Inferior parietal cortex (tissue), 1 donor: Measurements from ENCODE around the gene MKKS.

Experiments
- DNase-seq: peaks from one replicate; pipeline ENCODE4 v3.0.0-alpha.2; 2016; ENCODE audit errors: extremely low spot score

Gene MKKS

DNA sequence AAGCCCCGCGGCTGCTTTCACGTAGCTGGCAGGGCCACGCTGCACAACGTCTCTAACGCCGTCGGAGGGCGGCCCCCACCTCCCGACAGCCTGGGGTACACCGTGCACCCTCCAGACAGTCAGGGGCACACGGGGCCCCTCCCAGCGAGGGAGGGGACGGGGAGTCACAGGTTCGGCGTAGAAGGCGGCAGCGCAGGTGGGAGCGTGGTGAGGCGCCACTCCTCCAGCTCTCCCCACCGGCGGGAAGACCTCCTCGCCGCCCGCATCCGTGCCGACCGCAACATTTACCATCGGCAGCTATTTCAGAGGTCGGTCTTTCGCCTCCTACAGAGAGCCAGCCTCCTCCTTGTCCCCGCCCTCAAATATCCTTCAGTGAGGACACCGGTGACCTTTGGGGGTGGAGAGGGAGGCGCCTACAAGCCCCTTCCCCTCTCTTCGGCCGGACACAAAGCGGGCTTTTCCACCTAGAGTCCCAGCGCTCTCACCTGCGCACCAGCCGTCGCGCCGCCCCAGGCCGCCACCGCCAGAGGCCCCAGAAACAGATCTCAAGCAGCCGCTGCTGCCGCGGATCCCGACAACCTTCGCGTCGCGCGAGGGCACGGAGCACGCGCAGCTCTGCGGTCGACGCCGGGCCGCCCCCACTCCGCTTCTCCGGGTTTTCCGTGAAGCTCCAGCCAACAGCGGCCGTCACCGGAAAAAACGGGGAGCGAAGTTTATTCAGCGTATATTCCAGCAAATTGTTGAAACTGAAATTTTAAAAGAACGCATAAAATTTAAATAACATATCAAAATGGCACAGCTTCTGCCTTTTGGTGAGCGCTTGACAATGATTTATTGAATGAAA is at the start of gene MKKS:
Gene MKKS (minus strand): TSS at position 600 of the 844 bp plus-strand sequence. CDS start 20,708 bp downstream, outside the sequence.
- DNase-seq: peak; percentile 90

GRCh38 chr20:10483691-10484090 is 49.7 kb upstream of the MKKS start:
- DNase-seq: no peak

GRCh38 chr20:10481676-10482075 is 47.7 kb upstream of the MKKS start:
- no peak for DNase-seq

- DNase-seq: no peak
These were observed 44.9 kb upstream of the MKKS start for GRCh38 chr20:10478930-10479329.

DNA sequence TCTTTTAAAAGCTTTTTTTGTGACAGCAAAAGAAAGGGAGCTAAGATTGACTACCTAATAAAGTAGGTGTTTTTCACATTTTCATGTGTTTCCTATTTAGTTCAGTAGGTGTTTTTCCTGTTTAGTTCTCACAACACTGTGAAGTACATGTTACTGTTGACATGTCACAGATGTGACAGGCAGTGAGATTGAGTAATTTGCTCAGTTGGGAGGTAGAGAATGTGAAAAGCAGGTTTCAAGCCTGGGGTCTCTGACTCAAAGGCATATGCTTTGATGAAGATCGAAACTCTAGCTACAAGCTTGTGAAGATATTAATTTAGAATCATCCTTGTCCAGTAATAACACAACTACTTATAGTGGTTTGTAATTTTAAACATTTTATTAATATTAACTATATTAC is 44.2 kb upstream of the MKKS start:
- no peak for DNase-seq

DNA sequence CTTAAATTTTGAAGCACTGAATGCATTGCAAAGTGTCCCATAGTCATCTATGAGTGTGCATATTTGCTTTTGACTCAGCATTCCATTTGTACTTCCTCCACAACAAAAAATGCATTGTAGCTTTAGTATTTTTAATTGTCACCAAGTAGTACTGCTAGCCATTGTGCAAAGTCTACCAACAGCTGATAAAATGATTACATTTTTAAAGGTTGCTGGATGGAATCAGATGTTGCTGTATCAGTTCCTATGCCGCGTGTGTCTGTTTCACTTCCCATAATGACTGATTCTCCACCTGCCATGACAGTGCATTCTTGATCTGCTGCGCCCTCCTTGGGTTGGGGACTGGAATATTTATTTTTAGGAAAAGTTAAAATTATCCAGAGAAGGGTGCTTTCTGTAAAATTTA is 42.3 kb upstream of the MKKS start:
- DNase-seq: no peak

GRCh38 chr20:10475225-10475624 is 41.2 kb upstream of the MKKS start:
- no peak for DNase-seq

DNA sequence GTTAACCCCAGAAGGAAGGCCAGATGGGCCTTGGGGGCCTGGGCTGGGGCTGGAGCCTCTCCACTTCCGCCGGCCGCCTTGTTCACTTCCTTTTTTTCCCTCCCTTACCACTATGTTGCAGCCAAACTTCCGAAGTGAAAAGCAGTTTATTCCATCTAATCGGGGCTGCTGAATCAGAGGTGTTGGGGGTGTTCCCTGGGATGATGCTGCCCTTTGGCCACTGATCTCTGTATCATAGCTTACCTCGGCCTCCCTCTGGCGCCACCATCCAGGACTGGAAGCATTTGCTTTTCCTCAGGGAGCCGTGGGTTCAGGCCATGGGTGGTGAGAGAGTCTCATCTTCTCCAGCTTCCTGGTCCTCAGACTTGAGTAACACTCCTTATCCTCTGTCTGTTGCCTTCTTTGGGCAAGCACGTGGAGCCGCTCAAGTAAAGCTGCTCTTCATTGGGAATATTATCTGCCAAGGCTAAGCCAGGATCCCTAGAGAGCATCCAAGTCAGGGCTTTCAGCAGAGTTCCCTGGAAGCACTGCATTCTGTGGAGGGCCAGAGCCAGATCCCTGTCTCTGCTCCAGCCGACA is 40.7 kb upstream of the MKKS start:
- DNase-seq: no peak

- DNase-seq: no peak
These were observed 38.8 kb upstream of the MKKS start for GRCh38 chr20:10472871-10473270.

GRCh38 chr20:10470276-10470675 is 36.3 kb upstream of the MKKS start:
- no peak for DNase-seq

DNA sequence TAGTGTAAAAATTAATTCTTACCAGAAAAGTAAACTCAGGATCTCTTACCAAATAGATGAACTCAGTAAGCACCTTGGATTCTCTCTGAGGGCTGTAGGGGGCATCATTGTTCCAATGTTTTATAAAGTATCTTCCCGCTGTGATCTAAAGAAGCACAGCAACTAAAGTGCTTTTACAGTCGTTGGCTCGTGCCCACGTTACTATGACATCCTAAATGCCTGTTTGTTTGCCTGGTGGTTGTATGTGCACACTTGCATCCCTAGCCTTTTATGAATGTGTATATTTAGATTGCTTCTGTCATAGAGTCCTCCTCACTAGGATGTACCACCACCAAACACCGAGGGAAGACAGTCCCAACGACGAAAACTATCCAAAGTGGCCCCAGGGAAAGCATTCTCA is 35.6 kb upstream of the MKKS start:
- DNase-seq: peak; percentile 85

GRCh38 chr20:10469056-10469455 is 35.0 kb upstream of the MKKS start:
- no peak for DNase-seq

DNA sequence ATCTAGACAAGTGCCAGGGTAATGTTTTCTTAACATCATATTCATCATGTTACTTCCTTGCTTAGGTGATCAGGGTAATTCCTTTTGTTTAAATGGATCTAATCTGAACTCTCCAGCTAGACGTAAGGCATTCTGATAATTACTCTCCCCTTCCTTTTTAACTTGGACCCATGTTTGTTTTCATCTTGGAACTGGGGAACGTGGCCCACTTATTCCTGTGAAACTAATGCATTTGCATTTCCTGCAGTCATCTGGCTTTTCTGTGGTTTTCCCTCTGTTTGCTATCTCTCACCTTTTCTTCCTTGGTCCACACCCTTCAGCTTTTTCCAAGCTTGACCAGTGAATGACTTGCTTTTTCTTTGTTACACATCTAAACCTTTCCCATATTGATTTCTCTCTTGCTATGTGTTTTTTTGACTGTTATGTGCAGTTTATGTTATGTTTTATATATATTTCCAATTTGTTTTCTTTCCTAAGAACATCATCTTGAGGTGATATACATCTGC is 34.4 kb upstream of the MKKS start:
- DNase-seq: no peak

- no peak for DNase-seq
These were observed 33.8 kb upstream of the MKKS start for GRCh38 chr20:10467681-10468339.

DNA sequence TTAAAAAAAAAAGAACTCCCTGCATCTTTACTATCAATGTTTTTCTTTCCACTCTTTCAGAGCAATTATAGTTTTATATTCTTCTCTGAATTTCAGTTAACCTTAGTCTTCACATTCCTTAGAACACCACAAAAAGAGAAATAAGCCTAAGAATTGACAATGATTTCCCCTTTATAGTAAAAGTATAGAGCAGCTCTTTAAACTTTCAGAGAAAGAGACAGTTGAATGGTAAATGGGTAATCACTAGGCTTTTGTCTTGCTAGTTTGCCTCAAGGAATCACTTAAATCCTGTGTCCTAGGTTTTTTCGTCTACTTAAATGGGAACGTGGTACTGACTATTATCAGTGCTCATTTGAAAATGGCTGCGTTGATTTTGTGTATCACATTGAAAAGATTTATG is 32.8 kb upstream of the MKKS start:
- DNase-seq: no peak

- DNase-seq: no peak
These were observed 32.3 kb upstream of the MKKS start for GRCh38 chr20:10466325-10466724.

DNA sequence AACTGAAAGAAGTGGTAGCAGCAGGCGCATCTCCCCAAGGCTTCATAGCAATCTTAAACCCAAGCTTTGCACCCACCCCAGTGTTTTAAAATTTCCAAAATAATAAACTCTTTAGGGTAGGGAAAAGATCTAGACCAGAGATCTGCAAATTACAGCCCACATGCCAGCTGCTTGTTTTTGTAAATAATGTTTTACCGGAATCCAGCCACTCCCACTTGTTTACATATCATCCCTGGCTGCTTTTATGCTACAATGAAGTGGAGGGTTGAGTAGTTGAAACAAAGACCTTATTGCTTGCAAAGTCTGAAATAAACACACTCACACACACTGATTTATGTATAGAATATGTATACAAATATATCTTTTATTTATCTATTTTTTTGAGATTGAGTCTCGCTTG is 31.1 kb upstream of the MKKS start:
- DNase-seq: no peak

DNA sequence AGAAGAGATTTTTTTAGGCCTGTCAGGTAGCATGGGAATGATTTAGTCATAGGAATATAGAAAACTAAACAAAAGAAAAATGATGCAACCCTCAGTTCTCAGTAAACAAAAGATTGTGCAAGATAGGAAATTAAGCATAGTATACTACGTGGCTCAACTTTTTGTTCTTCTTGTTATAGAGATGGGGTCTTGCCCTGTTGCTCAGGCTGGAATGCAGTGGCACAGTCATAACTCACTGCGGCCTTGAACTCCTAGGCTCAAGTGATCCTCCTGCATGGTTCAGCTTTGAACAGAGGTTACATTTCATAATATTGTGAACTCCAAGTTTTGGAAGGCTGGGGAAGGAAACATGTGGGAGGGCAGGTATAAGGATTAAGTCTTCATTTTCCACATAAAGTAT is 29.6 kb upstream of the MKKS start:
- DNase-seq: no peak

DNA sequence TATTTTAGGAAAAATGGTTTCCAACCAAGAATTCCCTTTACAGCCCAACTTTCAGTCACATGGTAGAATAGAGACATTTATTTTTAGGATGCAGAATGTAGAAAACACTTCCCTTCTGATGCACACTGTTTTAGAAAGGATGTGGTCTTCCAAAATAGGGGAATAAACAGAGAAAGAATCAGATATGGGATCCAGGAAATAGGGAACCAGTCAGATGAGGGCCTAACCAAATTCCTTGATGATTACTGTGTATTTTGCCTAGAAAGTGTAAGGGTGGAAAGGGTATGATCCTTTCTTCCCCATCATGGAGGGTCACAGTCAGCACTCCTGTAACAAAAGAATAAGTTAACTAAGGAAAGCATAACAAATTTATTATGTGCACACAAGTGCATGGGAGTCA is 28.5 kb upstream of the MKKS start:
- DNase-seq: no peak

DNA sequence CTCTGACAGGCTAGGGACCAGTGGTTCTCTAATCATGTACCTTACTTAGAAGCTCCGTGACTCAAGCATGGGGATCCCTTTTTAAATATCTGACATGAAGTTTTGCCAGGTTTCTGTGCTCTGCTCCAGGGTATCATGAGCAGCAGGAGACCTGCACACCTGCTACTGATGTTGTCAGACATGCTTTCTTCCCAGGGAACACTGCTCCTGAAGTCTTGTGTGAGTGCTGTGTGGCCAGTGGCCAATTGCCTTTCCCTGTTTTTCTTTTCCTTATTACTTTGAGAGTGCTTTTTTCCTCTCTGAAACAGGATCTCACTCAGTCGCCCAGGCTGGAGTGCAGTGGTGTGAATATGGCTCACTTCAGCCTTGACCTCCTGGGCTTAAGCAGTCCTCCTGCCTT is 27.5 kb upstream of the MKKS start:
- DNase-seq: no peak

- no peak for DNase-seq
These were observed 20.2 kb upstream of the MKKS start for GRCh38 chr20:10454151-10454750.

- no peak for DNase-seq
These were observed 19.2 kb upstream of the MKKS start for GRCh38 chr20:10453241-10453640.
